Measurements from ENCODE around the gene ZNF365. TPM values are rescaled to one million over a fixed set of nuclear protein-coding genes. Genes with fewer than 3 reads are reported as not detected.
"Not testable (repeated sequence)": the region's sequence is repeated elsewhere in the genome, so short reads cannot be mapped to it uniquely, and the experiment has no call there.

The ZNF365 gene
- not detected for total RNA-seq
- long read RNA-seq: 0 reads

- ATAC-seq (peak; percentile 44), DNase-seq (ENCODE audit: missing footprints) (no peak)
- intact Hi-C loops (cut with DNase I): no loop called here
Observed at GRCh38 chr10:62373995-62374861, at the start of gene ZNF365. Gene ZNF365 (plus strand): TSS chr10:62374369. CDS start chr10:62376194, 1,825 bp downstream.

GRCh38 chr10:62326176-62326575, 48.0 kb upstream of the ZNF365 start:
- intact Hi-C loops (cut with DNase I): no loop called here

GRCh38 chr10:62327885-62328284, 46.3 kb upstream of the ZNF365 start:
- intact Hi-C loops (cut with DNase I): no loop called here
- DNase-seq (ENCODE audit: missing footprints): no peak
- no peak for ATAC-seq

More at GRCh38 chr10:62326176-62326575, 48.0 kb upstream of the ZNF365 start:
- DNase-seq (ENCODE audit: missing footprints): no peak
- ATAC-seq: no peak

GRCh38 chr10:62330213-62330612, 44.0 kb upstream of the ZNF365 start:
- intact Hi-C loops (cut with DNase I): no loop called here
- DNase-seq (ENCODE audit: missing footprints) (no peak), ATAC-seq (no peak)

- DNase-seq (ENCODE audit: missing footprints) (no peak), ATAC-seq (no peak)
- intact Hi-C loops (cut with DNase I): no loop called here
Observed at GRCh38 chr10:62332406-62332805, 41.8 kb upstream of the ZNF365 start.

GRCh38 chr10:62333135-62333889, 40.9 kb upstream of the ZNF365 start:
- DNase-seq (ENCODE audit: missing footprints) (no peak), ATAC-seq (no peak)
- intact Hi-C loops (cut with DNase I): no loop called here

- DNase-seq (ENCODE audit: missing footprints) (no peak), ATAC-seq (no peak)
- intact Hi-C loops (cut with DNase I): no loop called here
Observed at GRCh38 chr10:62333988-62334682, 40.0 kb upstream of the ZNF365 start.

- DNase-seq (ENCODE audit: missing footprints): no peak
- intact Hi-C loops (cut with DNase I): no loop called here
- no peak for ATAC-seq
Observed at GRCh38 chr10:62335326-62335725, 38.8 kb upstream of the ZNF365 start.

- DNase-seq (ENCODE audit: missing footprints) (no peak), ATAC-seq (no peak)
- intact Hi-C loops (cut with DNase I): no loop called here
Observed at GRCh38 chr10:62336404-62336803, 37.8 kb upstream of the ZNF365 start.

GRCh38 chr10:62341419-62341818, 32.8 kb upstream of the ZNF365 start:
- DNase-seq (ENCODE audit: missing footprints) (no peak), ATAC-seq (no peak)
- intact Hi-C loops (cut with DNase I): no loop called here

- intact Hi-C loops (cut with DNase I): no loop called here
- ATAC-seq: no peak
- no peak for DNase-seq (ENCODE audit: missing footprints)
Observed at GRCh38 chr10:62343000-62343399, 31.2 kb upstream of the ZNF365 start.

GRCh38 chr10:62348029-62348428, 26.1 kb upstream of the ZNF365 start:
- DNase-seq (ENCODE audit: missing footprints): no peak
- ATAC-seq: no peak
- intact Hi-C loops (cut with DNase I): no loop called here

- intact Hi-C loops (cut with DNase I): no loop called here
- DNase-seq (ENCODE audit: missing footprints): no peak
- ATAC-seq: no peak
Observed at GRCh38 chr10:62352356-62352970, 21.7 kb upstream of the ZNF365 start.

- intact Hi-C loops (cut with DNase I): no loop called here
- no peak for ATAC-seq
- DNase-seq (ENCODE audit: missing footprints): no peak
Observed at GRCh38 chr10:62354916-62355315, 19.3 kb upstream of the ZNF365 start.

- intact Hi-C loops (cut with DNase I): no loop called here
- ATAC-seq: no peak
Observed at GRCh38 chr10:62356447-62356846, 17.7 kb upstream of the ZNF365 start.

GRCh38 chr10:62358151-62358550, 16.0 kb upstream of the ZNF365 start:
- ATAC-seq; intact Hi-C loops (cut with DNase I); DNase-seq (ENCODE audit: missing footprints): not testable (repeated sequence)

More at GRCh38 chr10:62356447-62356846, 17.7 kb upstream of the ZNF365 start:
- no peak for DNase-seq (ENCODE audit: missing footprints)

- no peak for DNase-seq (ENCODE audit: missing footprints)
- intact Hi-C loops (cut with DNase I): no loop called here
- ATAC-seq: peak; percentile 23
Observed at GRCh38 chr10:62373639-62373994, 552 bp upstream of the ZNF365 start.

GRCh38 chr10:62374862-62375710, 917 bp downstream of the ZNF365 start:
- intact Hi-C loops (cut with DNase I): no loop called here
- DNase-seq (ENCODE audit: missing footprints): no peak
- no peak for ATAC-seq

Data from Right ventricle myocardium inferior (tissue), 1 donor.